ENCODE data around the gene MIEN1. TPM values are rescaled to one million over a fixed set of nuclear protein-coding genes. Genes with fewer than 3 reads are reported as not detected.

The MIEN1 gene
- total and polyA plus RNA-seq, 5 donors from 2014 or later, result 44.1 to 158 (median 113) TPM

GRCh38 chr17:39761861-39762496 is 31.6 kb upstream of the MIEN1 start:
- no peaks in the 10 kb centered on the region for H3K9me3 ChIP-seq (ENCODE audit: control insufficient read depth in 2 of 2, low read length in 2 of 2)
- no peak overlapping the region for H3K4me3 ChIP-seq (ENCODE audit: low read depth, low read length)
- Mint-ChIP-seq H3K4me3 (peak overlapping the region in 1 of 4 donors; percentile 38), H3K9me3 (peaks cover 0 to 2% (median 0%) of the 10 kb centered on the region in 7 donors), H3K4me1 (peaks cover 15 to 65% (median 50%) of the 10 kb centered on the region in 4 donors), H3K27ac (peak overlapping the region in 1 of 3 donors; percentile 72), H3K36me3 (peaks cover 38% of the 10 kb centered on the region), H3K27me3 (peaks cover 4% of the 10 kb centered on the region)
- H3K4me1 ChIP-seq (ENCODE audit: control insufficient read depth, insufficient read depth, low read length, poor library complexity, severe bottlenecking), result peaks cover 26% of the 10 kb centered on the region
- H3K27ac ChIP-seq (ENCODE audit: insufficient read depth, low read length, poor library complexity, severe bottlenecking), result no peak overlapping the region
- no peaks in the 10 kb centered on the region for H3K27me3 ChIP-seq (ENCODE audit: control insufficient read depth, insufficient read depth, low read length)
- H3K36me3 ChIP-seq (ENCODE audit: control insufficient read depth, insufficient read depth, low read length), result peaks cover 54% of the 10 kb centered on the region
- DNase-seq (no peak), ATAC-seq (ENCODE audit: low read depth in 2 of 2) (no peak)

- peak overlapping the region in 1 of 4 donors; percentile 80 for H3K4me3 Mint-ChIP-seq
Measured at GRCh38 chr17:39759204-39759603, 28.9 kb upstream of the MIEN1 start.

GRCh38 chr17:39757931-39758873 is 27.9 kb upstream of the MIEN1 start:
- Histone ChIP-seq H3K27ac (ENCODE audit: insufficient read depth, low read length, poor library complexity, severe bottlenecking) (peak overlapping the region; percentile 61), H3K9me3 (ENCODE audit: control insufficient read depth in 2 of 2, low read length in 2 of 2) (no peaks in the 10 kb centered on the region), H3K4me3 (ENCODE audit: low read depth, low read length) (no peak overlapping the region), H3K36me3 (ENCODE audit: control insufficient read depth, insufficient read depth, low read length) (peaks cover 18% of the 10 kb centered on the region), H3K27me3 (ENCODE audit: control insufficient read depth, insufficient read depth, low read length) (no peaks in the 10 kb centered on the region), H3K4me1 (ENCODE audit: control insufficient read depth, insufficient read depth, low read length, poor library complexity, severe bottlenecking) (peaks cover 48% of the 10 kb centered on the region)
- H3K27me3 Mint-ChIP-seq, result peaks cover 4% of the 10 kb centered on the region
- H3K36me3 Mint-ChIP-seq, result peaks cover 9% of the 10 kb centered on the region
- peak overlapping the region; percentile 93 to 98 (median 96) for H3K27ac Mint-ChIP-seq
- ATAC-seq (ENCODE audit: low read depth in 2 of 2) (no peak), DNase-seq (peak in 1 of 3 donors; percentile 54)
- peaks cover 5 to 65% (median 49%) of the 10 kb centered on the region in 4 donors for H3K4me1 Mint-ChIP-seq
- peak overlapping the region in 3 of 4 donors; percentile 16 to 91 (median 38) for H3K4me3 Mint-ChIP-seq
- H3K9me3 Mint-ChIP-seq, result peaks cover 0 to 2% (median 0%) of the 10 kb centered on the region in 7 donors

More at GRCh38 chr17:39759204-39759603, 28.9 kb upstream of the MIEN1 start:
- H3K4me1 Mint-ChIP-seq, result peaks cover 5 to 64% (median 47%) of the 10 kb centered on the region in 4 donors
- peaks cover 0 to 2% (median 0%) of the 10 kb centered on the region in 7 donors for H3K9me3 Mint-ChIP-seq
- peaks cover 4% of the 10 kb centered on the region for H3K27me3 Mint-ChIP-seq
- Histone ChIP-seq H3K27ac (ENCODE audit: insufficient read depth, low read length, poor library complexity, severe bottlenecking) (peak overlapping the region; percentile 61), H3K9me3 (ENCODE audit: control insufficient read depth in 2 of 2, low read length in 2 of 2) (no peaks in the 10 kb centered on the region), H3K36me3 (ENCODE audit: control insufficient read depth, insufficient read depth, low read length) (peaks cover 28% of the 10 kb centered on the region), H3K27me3 (ENCODE audit: control insufficient read depth, insufficient read depth, low read length) (no peaks in the 10 kb centered on the region), H3K4me1 (ENCODE audit: control insufficient read depth, insufficient read depth, low read length, poor library complexity, severe bottlenecking) (peaks cover 42% of the 10 kb centered on the region), H3K4me3 (ENCODE audit: low read depth, low read length) (no peak overlapping the region)
- no peak for ATAC-seq (ENCODE audit: low read depth in 2 of 2)
- H3K27ac Mint-ChIP-seq, result peak overlapping the region in 2 of 3 donors; percentile 55 to 96
- peaks cover 13% of the 10 kb centered on the region for H3K36me3 Mint-ChIP-seq
- DNase-seq, result no peak

- H3K36me3 ChIP-seq (ENCODE audit: control insufficient read depth, insufficient read depth, low read length), result peaks cover 11% of the 10 kb centered on the region
- DNase-seq (no peak), ATAC-seq (ENCODE audit: low read depth in 2 of 2) (no peak)
- no peaks in the 10 kb centered on the region for H3K9me3 ChIP-seq (ENCODE audit: control insufficient read depth in 2 of 2, low read length in 2 of 2)
- H3K27ac ChIP-seq (ENCODE audit: insufficient read depth, low read length, poor library complexity, severe bottlenecking), result peak overlapping the region; percentile 97
- Mint-ChIP-seq H3K9me3 (no peaks in the 10 kb centered on the region), H3K36me3 (peaks cover 3% of the 10 kb centered on the region), H3K27ac (peak overlapping the region; percentile 93 to 98 (median 96)), H3K4me1 (peaks cover 5 to 68% (median 46%) of the 10 kb centered on the region in 4 donors), H3K4me3 (peak overlapping the region; percentile 1 to 91 (median 51)), H3K27me3 (no peaks in the 10 kb centered on the region)
- H3K4me3 ChIP-seq (ENCODE audit: low read depth, low read length), result no peak overlapping the region
- H3K4me1 ChIP-seq (ENCODE audit: control insufficient read depth, insufficient read depth, low read length, poor library complexity, severe bottlenecking), result peaks cover 51% of the 10 kb centered on the region
- H3K27me3 ChIP-seq (ENCODE audit: control insufficient read depth, insufficient read depth, low read length), result no peaks in the 10 kb centered on the region
Measured at GRCh38 chr17:39757176-39757662, 26.9 kb upstream of the MIEN1 start.

- Mint-ChIP-seq H3K27ac (peak overlapping the region; percentile 93 to 98 (median 96)), H3K36me3 (peaks cover 3% of the 10 kb centered on the region), H3K4me1 (peaks cover 5 to 69% (median 46%) of the 10 kb centered on the region in 4 donors), H3K9me3 (no peaks in the 10 kb centered on the region), H3K4me3 (peak overlapping the region; percentile 74 to 91 (median 86)), H3K27me3 (no peaks in the 10 kb centered on the region)
- Histone ChIP-seq H3K9me3 (ENCODE audit: control insufficient read depth in 2 of 2, low read length in 2 of 2) (no peaks in the 10 kb centered on the region), H3K27ac (ENCODE audit: insufficient read depth, low read length, poor library complexity, severe bottlenecking) (peak overlapping the region; percentile 97), H3K4me3 (ENCODE audit: low read depth, low read length) (no peak overlapping the region), H3K27me3 (ENCODE audit: control insufficient read depth, insufficient read depth, low read length) (no peaks in the 10 kb centered on the region), H3K36me3 (ENCODE audit: control insufficient read depth, insufficient read depth, low read length) (peaks cover 7% of the 10 kb centered on the region), H3K4me1 (ENCODE audit: control insufficient read depth, insufficient read depth, low read length, poor library complexity, severe bottlenecking) (peaks cover 51% of the 10 kb centered on the region)
- ATAC-seq (ENCODE audit: low read depth in 2 of 2) (no peak), DNase-seq (peak in 1 of 3 donors; percentile 42)
Measured at GRCh38 chr17:39756380-39757079, 26.2 kb upstream of the MIEN1 start.

GRCh38 chr17:39755554-39756379 is 25.4 kb upstream of the MIEN1 start:
- H3K4me3 ChIP-seq (ENCODE audit: low read depth, low read length), result peak overlapping the region; percentile 42
- Mint-ChIP-seq H3K4me3 (peak overlapping the region; percentile 24 to 91 (median 80)), H3K36me3 (peaks cover 3% of the 10 kb centered on the region), H3K27ac (peak overlapping the region; percentile 93 to 98 (median 96)), H3K4me1 (peaks cover 5 to 65% (median 44%) of the 10 kb centered on the region in 4 donors), H3K27me3 (no peaks in the 10 kb centered on the region), H3K9me3 (no peaks in the 10 kb centered on the region)
- H3K9me3 ChIP-seq (ENCODE audit: control insufficient read depth in 2 of 2, low read length in 2 of 2), result no peaks in the 10 kb centered on the region
- H3K4me1 ChIP-seq (ENCODE audit: control insufficient read depth, insufficient read depth, low read length, poor library complexity, severe bottlenecking), result peaks cover 51% of the 10 kb centered on the region
- H3K36me3 ChIP-seq (ENCODE audit: control insufficient read depth, insufficient read depth, low read length), result peaks cover under 1% of the 10 kb centered on the region
- ATAC-seq (ENCODE audit: low read depth in 2 of 2), result no peak
- no peaks in the 10 kb centered on the region for H3K27me3 ChIP-seq (ENCODE audit: control insufficient read depth, insufficient read depth, low read length)
- peak; percentile 26 to 54 (median 47) for DNase-seq
- H3K27ac ChIP-seq (ENCODE audit: insufficient read depth, low read length, poor library complexity, severe bottlenecking), result peak overlapping the region; percentile 97

All from CD4-positive, CD25-positive, alpha-beta regulatory T cell (primary cell).